C4-2B (cell line): ENCODE measurements around the gene PDHA1.

Experiments
- CTCF ChIP-seq: fragments of 450-650 bp; conservative IDR thresholded peaks from 2 replicates; pipeline ENCODE4 v1.5.1; 2017; ENCODE audit warnings: mild to moderate bottlenecking
- ZFX ChIP-seq: fragments of 450-650 bp; IDR thresholded peaks from 2 replicates; pipeline ENCODE4 v1.6.1; 2017

GRCh38 chrX:19386679-19387078 is 43.0 kb downstream of the PDHA1 start:
- TF ChIP-seq CTCF (no peak), ZFX (no peak)
